Sigmoid colon (tissue), 3 donors: ENCODE results near the gene RNF26.

Experiments
- CTCF ChIP-seq, 4 experiments: fragments of 450-650 bp in 3 of 4; fragments of 200-600 bp in 1 of 4; IDR thresholded peaks; one replicate each; pipeline ENCODE4 v1.5.1; 2016 to 2019; ENCODE audit warnings: antibody characterized with exemption in 4 of 4, mild to moderate bottlenecking in 3 of 4, moderate library complexity in 2 of 4
- POLR2A ChIP-seq, 2 donors: fragments of 450-650 bp; IDR thresholded peaks; one replicate each; pipeline ENCODE4 v1.6.1; 2016; ENCODE audit warnings: antibody characterized with exemption in 2 of 2, mild to moderate bottlenecking in 2 of 2, moderate library complexity in 2 of 2

GRCh38 chr11:119350302-119350701, 16.0 kb downstream of the RNF26 start:
- no peak for TF ChIP-seq POLR2A (IDR thresholded peaks at IDR 0.05)
- TF ChIP-seq CTCF (IDR thresholded peaks at IDR 0.05) = no peak
